ENCODE measurements around the gene PPARD.

PPARD gene

GRCh38 chr6:35468980-35469750, 126.8 kb downstream of the PPARD start:
- Histone ChIP-seq H3K9me3 (ENCODE audit: control insufficient read depth in 1 of 2, low read length in 2 of 2) (no peaks in the 10 kb centered on the region), H3K27me3 (ENCODE audit: low read depth, low read length) (no peaks in the 10 kb centered on the region), H3K4me1 (ENCODE audit: control insufficient read depth in 1 of 2, insufficient read depth in 2 of 2, low read length in 2 of 2) (peaks cover 11 to 35% of the 10 kb centered on the region in 2 donors), H3K4me3 (ENCODE audit: low read depth in 1 of 2, low read length in 2 of 2) (peak overlapping the region; percentile 78 to 84), H3K36me3 (ENCODE audit: control insufficient read depth in 1 of 2, insufficient read depth in 2 of 2, low read length in 2 of 2) (peaks cover 14 to 23% of the 10 kb centered on the region in 2 donors), H3K27ac (ENCODE audit: low read length) (peak overlapping the region; percentile 71)

- Histone ChIP-seq H3K4me3 (ENCODE audit: low read depth in 1 of 2, low read length in 2 of 2) (peak overlapping the region; percentile 78 to 84), H3K9me3 (ENCODE audit: control insufficient read depth in 1 of 2, low read length in 2 of 2) (no peaks in the 10 kb centered on the region), H3K36me3 (ENCODE audit: control insufficient read depth in 1 of 2, insufficient read depth in 2 of 2, low read length in 2 of 2) (peaks cover 14 to 31% of the 10 kb centered on the region in 2 donors), H3K4me1 (ENCODE audit: control insufficient read depth in 1 of 2, insufficient read depth in 2 of 2, low read length in 2 of 2) (peaks cover 11 to 35% of the 10 kb centered on the region in 2 donors), H3K27ac (ENCODE audit: low read length) (peak overlapping the region; percentile 71), H3K27me3 (ENCODE audit: low read depth, low read length) (no peaks in the 10 kb centered on the region)
Measured at GRCh38 chr6:35469751-35470662, 127.6 kb downstream of the PPARD start.

- no peaks in the 10 kb centered on the region for H3K27me3 ChIP-seq (ENCODE audit: low read depth, low read length)
- H3K4me1 ChIP-seq (ENCODE audit: control insufficient read depth in 1 of 2, insufficient read depth in 2 of 2, low read length in 2 of 2), result peaks cover 11 to 35% of the 10 kb centered on the region in 2 donors
- no peak overlapping the region for H3K27ac ChIP-seq (ENCODE audit: low read length)
- peaks cover 14 to 38% of the 10 kb centered on the region in 2 donors for H3K36me3 ChIP-seq (ENCODE audit: control insufficient read depth in 1 of 2, insufficient read depth in 2 of 2, low read length in 2 of 2)
- no peaks in the 10 kb centered on the region for H3K9me3 ChIP-seq (ENCODE audit: control insufficient read depth in 1 of 2, low read length in 2 of 2)
- peak overlapping the region in 1 of 2 donors; percentile 78 for H3K4me3 ChIP-seq (ENCODE audit: low read depth in 1 of 2, low read length in 2 of 2)
Measured at GRCh38 chr6:35470663-35471120, 128.3 kb downstream of the PPARD start.

- Histone ChIP-seq H3K36me3 (ENCODE audit: control insufficient read depth in 1 of 2, insufficient read depth in 2 of 2, low read length in 2 of 2) (peaks cover 14 to 39% of the 10 kb centered on the region in 2 donors), H3K27ac (ENCODE audit: low read length) (no peak overlapping the region), H3K4me1 (ENCODE audit: control insufficient read depth in 1 of 2, insufficient read depth in 2 of 2, low read length in 2 of 2) (peaks cover 11 to 35% of the 10 kb centered on the region in 2 donors), H3K4me3 (ENCODE audit: low read depth in 1 of 2, low read length in 2 of 2) (no peak overlapping the region), H3K9me3 (ENCODE audit: control insufficient read depth in 1 of 2, low read length in 2 of 2) (no peaks in the 10 kb centered on the region), H3K27me3 (ENCODE audit: low read depth, low read length) (no peaks in the 10 kb centered on the region)
Measured at GRCh38 chr6:35471836-35472345, 129.5 kb downstream of the PPARD start.

- peaks cover 11 to 35% of the 10 kb centered on the region in 2 donors for H3K4me1 ChIP-seq (ENCODE audit: control insufficient read depth in 1 of 2, insufficient read depth in 2 of 2, low read length in 2 of 2)
- H3K27ac ChIP-seq (ENCODE audit: low read length), result no peak overlapping the region
- H3K9me3 ChIP-seq (ENCODE audit: control insufficient read depth in 1 of 2, low read length in 2 of 2), result no peaks in the 10 kb centered on the region
- peaks cover 15 to 52% of the 10 kb centered on the region in 2 donors for H3K36me3 ChIP-seq (ENCODE audit: control insufficient read depth in 1 of 2, insufficient read depth in 2 of 2, low read length in 2 of 2)
- no peaks in the 10 kb centered on the region for H3K27me3 ChIP-seq (ENCODE audit: low read depth, low read length)
- no peak overlapping the region for H3K4me3 ChIP-seq (ENCODE audit: low read depth in 1 of 2, low read length in 2 of 2)
Measured at GRCh38 chr6:35473075-35473849, 130.9 kb downstream of the PPARD start.

- Histone ChIP-seq H3K9me3 (ENCODE audit: control insufficient read depth in 1 of 2, low read length in 2 of 2) (no peaks in the 10 kb centered on the region), H3K36me3 (ENCODE audit: control insufficient read depth in 1 of 2, insufficient read depth in 2 of 2, low read length in 2 of 2) (peaks cover 19 to 57% of the 10 kb centered on the region in 2 donors), H3K4me1 (ENCODE audit: control insufficient read depth in 1 of 2, insufficient read depth in 2 of 2, low read length in 2 of 2) (peaks cover 11 to 35% of the 10 kb centered on the region in 2 donors), H3K27me3 (ENCODE audit: low read depth, low read length) (no peaks in the 10 kb centered on the region), H3K27ac (ENCODE audit: low read length) (no peak overlapping the region), H3K4me3 (ENCODE audit: low read depth in 1 of 2, low read length in 2 of 2) (no peak overlapping the region)
Measured at GRCh38 chr6:35473850-35474130, 131.4 kb downstream of the PPARD start.

- Histone ChIP-seq H3K4me1 (ENCODE audit: control insufficient read depth in 1 of 2, insufficient read depth in 2 of 2, low read length in 2 of 2) (peaks cover 11 to 34% of the 10 kb centered on the region in 2 donors), H3K36me3 (ENCODE audit: control insufficient read depth in 1 of 2, insufficient read depth in 2 of 2, low read length in 2 of 2) (peaks cover 19 to 62% of the 10 kb centered on the region in 2 donors), H3K4me3 (ENCODE audit: low read depth in 1 of 2, low read length in 2 of 2) (no peak overlapping the region), H3K27ac (ENCODE audit: low read length) (no peak overlapping the region), H3K27me3 (ENCODE audit: low read depth, low read length) (no peaks in the 10 kb centered on the region), H3K9me3 (ENCODE audit: control insufficient read depth in 1 of 2, low read length in 2 of 2) (no peaks in the 10 kb centered on the region)
Measured at GRCh38 chr6:35474131-35474941, 132.0 kb downstream of the PPARD start.

GRCh38 chr6:35474942-35475570, 132.7 kb downstream of the PPARD start:
- Histone ChIP-seq H3K4me1 (ENCODE audit: control insufficient read depth in 1 of 2, insufficient read depth in 2 of 2, low read length in 2 of 2) (peaks cover 9 to 27% of the 10 kb centered on the region in 2 donors), H3K27ac (ENCODE audit: low read length) (no peak overlapping the region), H3K9me3 (ENCODE audit: control insufficient read depth in 1 of 2, low read length in 2 of 2) (no peaks in the 10 kb centered on the region), H3K27me3 (ENCODE audit: low read depth, low read length) (no peaks in the 10 kb centered on the region), H3K36me3 (ENCODE audit: control insufficient read depth in 1 of 2, insufficient read depth in 2 of 2, low read length in 2 of 2) (peaks cover 13 to 69% of the 10 kb centered on the region in 2 donors), H3K4me3 (ENCODE audit: low read depth in 1 of 2, low read length in 2 of 2) (no peak overlapping the region)

GRCh38 chr6:35475573-35475972, 133.2 kb downstream of the PPARD start:
- Histone ChIP-seq H3K36me3 (ENCODE audit: control insufficient read depth in 1 of 2, insufficient read depth in 2 of 2, low read length in 2 of 2) (peaks cover 9 to 74% of the 10 kb centered on the region in 2 donors), H3K4me1 (ENCODE audit: control insufficient read depth in 1 of 2, insufficient read depth in 2 of 2, low read length in 2 of 2) (peaks cover 5 to 22% of the 10 kb centered on the region in 2 donors), H3K27ac (ENCODE audit: low read length) (no peak overlapping the region), H3K9me3 (ENCODE audit: control insufficient read depth in 1 of 2, low read length in 2 of 2) (no peaks in the 10 kb centered on the region), H3K27me3 (ENCODE audit: low read depth, low read length) (no peaks in the 10 kb centered on the region), H3K4me3 (ENCODE audit: low read depth in 1 of 2, low read length in 2 of 2) (no peak overlapping the region)

GRCh38 chr6:35476004-35476403, 133.6 kb downstream of the PPARD start:
- H3K36me3 ChIP-seq (ENCODE audit: control insufficient read depth in 1 of 2, insufficient read depth in 2 of 2, low read length in 2 of 2), result peaks cover 9 to 76% of the 10 kb centered on the region in 2 donors
- H3K27me3 ChIP-seq (ENCODE audit: low read depth, low read length), result no peaks in the 10 kb centered on the region
- H3K4me1 ChIP-seq (ENCODE audit: control insufficient read depth in 1 of 2, insufficient read depth in 2 of 2, low read length in 2 of 2), result peaks cover 5 to 17% of the 10 kb centered on the region in 2 donors
- no peak overlapping the region for H3K27ac ChIP-seq (ENCODE audit: low read length)
- no peaks in the 10 kb centered on the region for H3K9me3 ChIP-seq (ENCODE audit: control insufficient read depth in 1 of 2, low read length in 2 of 2)
- H3K4me3 ChIP-seq (ENCODE audit: low read depth in 1 of 2, low read length in 2 of 2), result no peak overlapping the region

Measured in muscle layer of duodenum (tissue), 2 donors.